GM12878 (cell line): ENCODE measurements around the gene GSG1L. TPM values are rescaled to one million over a fixed set of nuclear protein-coding genes. Genes with fewer than 3 reads are reported as not detected.
A peak's percentile ranks its signal among the peaks of the same experiment; 100 is the strongest.

Experiments
- ATAC-seq: fragments of 200-7000 bp; cut with Tn5 transposase; 3 replicates; pipeline ENCODE4 v1.9.1; 2020; ENCODE audit warnings: mild to moderate bottlenecking, moderate library complexity
- BruUV-seq: library from RNA; stranded (reverse); fragments of 400-500 nt; replicated peaks from 2 replicates; lab custom pipeline; 2021; lab: Mats Ljungman, UMichigan
- CTCF ChIA-PET: fragments of 300-600 bp; sonication (Branson Sonifier 250); formaldehyde crosslinking; extraction: SDS; loops from one replicate; lab custom pipeline; 2021; ENCODE audit warnings: inconsistent platforms; lab: Yijun Ruan, JAX
- POLR2A ChIA-PET: fragments of 350-600 bp; formaldehyde crosslinking; extraction: SDS; loops from one replicate; lab custom pipeline; 2021; ENCODE audit warnings: inconsistent platforms; lab: Charles Lee
- RAD21 ChIA-PET: fragments of 300-600 bp; sonication (Branson Sonifier 250); formaldehyde crosslinking; loops from one replicate; lab custom pipeline; 2023; ENCODE audit warnings: antibody characterized with exemption; ENCODE audit not compliant: unreplicated experiment; lab: Charles Lee
- SMC1A ChIA-PET: fragments of 300-600 bp; sonication (Branson Sonifier 250); formaldehyde crosslinking; loops from one replicate; lab custom pipeline; 2023; ENCODE audit not compliant: unreplicated experiment, uncharacterized antibody; lab: Charles Lee
- DNase-seq: peaks from one replicate; pipeline ENCODE4 v3.0.0-alpha.2; 2011; ENCODE audit warnings: low read depth, low spot score
- FAIRE-seq: peaks from 3 replicates; lab custom pipeline; 2011; peaks lifted over from hg19 to GRCh38; lab: Jason Lieb, UNC
- H2AFZ ChIP-seq: 2 replicates; pipeline ENCODE4 v1.6.0; 2011; ENCODE audit warnings: low read depth, low read length, control low read depth; ENCODE audit not compliant: control insufficient read depth
- H3K27ac ChIP-seq: 2 replicates; pipeline ENCODE4 v1.5.1; 2011; ENCODE audit warnings: control low read depth; ENCODE audit not compliant: control insufficient read depth, insufficient read depth
- H3K27me3 ChIP-seq, 2 experiments: replicated peaks in 1 of 2; 2 replicates each; pipeline versions ENCODE4 v1.6.0 to v1.6.1; 2011; ENCODE audit warnings: low read length in 1 of 2; ENCODE audit not compliant: control insufficient read depth in 2 of 2, insufficient read depth in 2 of 2
- H3K36me3 ChIP-seq, 2 experiments: 2 replicates each; pipeline ENCODE4 v1.5.1; 2011; ENCODE audit warnings: low read length in 1 of 2; ENCODE audit not compliant: control insufficient read depth in 2 of 2, insufficient read depth in 2 of 2
- H3K4me1 ChIP-seq: 2 replicates; pipeline ENCODE4 v1.6.1; 2011; ENCODE audit warnings: mild to moderate bottlenecking, low read length, moderate library complexity, mixed read lengths; ENCODE audit not compliant: control insufficient read depth, insufficient read depth
- H3K4me2 ChIP-seq: 2 replicates; pipeline ENCODE4 v1.6.0; 2011; ENCODE audit warnings: control low read depth; ENCODE audit not compliant: control insufficient read depth, insufficient read depth
- H3K4me3 ChIP-seq: fragments of 200-600 bp; sonication (generic); 2 replicates; pipeline ENCODE4 v1.5.1; 2016
- H3K79me2 ChIP-seq: 2 replicates; pipeline ENCODE4 v1.6.0; 2011; ENCODE audit warnings: low read length; ENCODE audit not compliant: control insufficient read depth, insufficient read depth
- H3K9ac ChIP-seq: 2 replicates; pipeline ENCODE4 v1.8.0; 2011; ENCODE audit warnings: low read length, control low read depth, mixed read lengths; ENCODE audit not compliant: control insufficient read depth, insufficient read depth
- H3K9me3 ChIP-seq: replicated peaks from 3 replicates; pipeline ENCODE4 v1.5.1; 2011; ENCODE audit warnings: mild to moderate bottlenecking, low read length; ENCODE audit not compliant: control insufficient read depth, insufficient read depth
- H4K20me1 ChIP-seq: 2 replicates; pipeline ENCODE4 v1.6.0; 2011; ENCODE audit not compliant: control insufficient read depth, insufficient read depth
- LARP7 ChIP-seq: fragments of 450-650 bp; IDR thresholded peaks from 2 replicates; pipeline ENCODE4 v1.6.1; 2017; ENCODE audit warnings: mild to moderate bottlenecking
- MAX ChIP-seq: IDR thresholded peaks from 2 replicates; pipeline ENCODE4 v1.6.1; 2012; ENCODE audit warnings: low read depth, low read length, improper control_type of control experiment
- NR2C2 ChIP-seq: IDR thresholded peaks from 2 replicates; pipeline ENCODE4 v1.6.1; 2011; ENCODE audit warnings: borderline replicate concordance, low read depth; ENCODE audit not compliant: control insufficient read depth, insufficient read length
- REST ChIP-seq: IDR thresholded peaks from 2 replicates; pipeline ENCODE4 v1.6.1; 2012; ENCODE audit warnings: mild to moderate bottlenecking, low read depth, low read length
- SUZ12 ChIP-seq: fragments of 200-600 bp; sonication (generic); IDR thresholded peaks from one replicate; pipeline ENCODE4 v1.6.1; 2018; ENCODE audit warnings: antibody characterized with exemption, mild to moderate bottlenecking; ENCODE audit not compliant: unreplicated experiment
- ZNF274 ChIP-seq: IDR thresholded peaks from one replicate; pipeline ENCODE4 v1.8.0; 2011; ENCODE audit not compliant: insufficient read length, insufficient read depth
- WGBS: methylation state at CpG from one replicate; pipeline ENCODE4 v1.1.6; 2016; ENCODE audit warnings: low lambda C conversion rate; ENCODE audit not compliant: insufficient replicate concordance, insufficient coverage; ENCODE audit errors: missing lambda C conversion rate; 5-methylcytosine and 5-hydroxymethylcytosine counted together
- in situ Hi-C: fragments of 300-500 bp; cut with MboI; formaldehyde crosslinking; loops from 9 replicates; pipeline ENCODE4 v1.14.3; 2018; ENCODE audit warnings: mixed read lengths
- intact Hi-C: fragments of 100-400 bp; cut with micrococcal nuclease; formaldehyde crosslinking; loops from one replicate; pipeline ENCODE4 v1.14.2; 2022; ENCODE audit not compliant: unreplicated experiment
- polyA plus RNA-seq, 11 experiments: library from polyadenylated mRNA; depleted of rRNA in 4 of 11; unstranded in 6 of 11; stranded (reverse) in 5 of 11; fragments of >200 nt; fragmentation: Nextera tagmentation in 4 of 11; fragmentation: Illumina TruSeq in 1 of 11; extraction: Ambion mirVana in 4 of 11; extraction: Trizol in 1 of 11; gene quantifications; 1 replicate in 1 of 11; 2 replicates in 10 of 11; pipeline versions ENCODE4 v1.2.1 to v1.2.3, GENCODE V29; 2011 to 2016; ENCODE audit warnings: inconsistent platforms in 2 of 11, missing spikeins in 2 of 11, low read depth in 1 of 11
- total RNA-seq, 4 experiments: library from RNA; depleted of rRNA in 3 of 4; stranded (reverse); fragments of >200 nt in 3 of 4; fragmentation: Illumina TruSeq in 1 of 4; extraction: Trizol in 1 of 4; gene quantifications; 2 replicates each; pipeline versions ENCODE4 v1.2.1 to v1.2.3, GENCODE V29; 2013 to 2021

The GSG1L gene
- total and polyA plus RNA-seq, 10 of the 15 experiments (the other 5 are each of a cell fraction or from before 2014, with no cell fraction given): not detected

- H3K79me2 ChIP-seq: no peaks in the 10 kb centered on the region
- H3K4me3 ChIP-seq: no peak overlapping the region
- H3K27ac ChIP-seq: no peak overlapping the region
- no peak overlapping the region for H3K4me2 ChIP-seq
- DNase-seq (no peak), ATAC-seq (no peak), FAIRE-seq (no peak)
- no peaks in the 10 kb centered on the region for H3K9me3 ChIP-seq
- no peaks in the 10 kb centered on the region for H3K36me3 ChIP-seq
- ChIA-PET CTCF (no interaction called here), SMC1A (no interaction called here), RAD21 (no interaction called here), POLR2A (no interaction called here)
- H4K20me1 ChIP-seq: no peaks in the 10 kb centered on the region
- TF ChIP-seq ZNF274 (no peak), SUZ12 (no peak), MAX (no peak), LARP7 (no peak)
- 55% methylated on average over 1 of the region's 1 CpG for WGBS
- BruUV-seq: no TSS peak
- in situ Hi-C loops: no loop called here
- no peak overlapping the region for H2AFZ ChIP-seq
- H3K9ac ChIP-seq: no peak overlapping the region
- no peaks in the 10 kb centered on the region; a peak in 2 of 4 replicates for H3K27me3 ChIP-seq
- intact Hi-C loops: no loop called here
- no peaks in the 10 kb centered on the region for H3K4me1 ChIP-seq
Measured at GRCh38 chr16:27923751-27924150, 139.8 kb downstream of the GSG1L start.

GRCh38 chr16:27922433-27922832 is 141.1 kb downstream of the GSG1L start:
- ChIA-PET SMC1A (interaction anchor here (1.2 kb wide), 1 partner anchor 37 kb away, joined by 3 read pairs; no protein-coding TSS in a partner anchor), CTCF (no interaction called here), RAD21 (no interaction called here), POLR2A (no interaction called here)
- TF ChIP-seq NR2C2: no peak
- TF ChIP-seq REST: peak; percentile 71; the same call in 1 of the 2 replicates
- DNase-seq (no peak), FAIRE-seq (no peak), ATAC-seq (no peak)
- WGBS: 63% methylated on average over 6 of the region's 6 CpGs
- Histone ChIP-seq H3K27ac (no peak overlapping the region), H3K4me3 (no peak overlapping the region), H3K4me2 (no peak overlapping the region), H3K4me1 (no peaks in the 10 kb centered on the region), H3K9ac (no peak overlapping the region), H3K36me3 (no peaks in the 10 kb centered on the region), H2AFZ (no peak overlapping the region), H3K9me3 (no peaks in the 10 kb centered on the region), H4K20me1 (no peaks in the 10 kb centered on the region), H3K79me2 (no peaks in the 10 kb centered on the region), H3K27me3 (no peaks in the 10 kb centered on the region; a peak in 2 of 4 replicates)
- intact Hi-C loops (no loop called here), in situ Hi-C loops (no loop called here)
- no TSS peak for BruUV-seq
